HEK293 (cell line): ENCODE results near the gene AP3B1.

ENCODE experiments used
- CTCF ChIA-PET: fragments of 350-600 bp; formaldehyde crosslinking; extraction: SDS; loops from one replicate; lab custom pipeline; 2021; ENCODE audit warnings: antibody characterized with exemption; lab: Yijun Ruan, JAX
- POLR2A ChIA-PET: fragments of 300-600 bp; formaldehyde crosslinking; extraction: SDS; loops from one replicate; lab custom pipeline; 2020; ENCODE audit warnings: antibody characterized with exemption, inconsistent platforms; lab: Yijun Ruan, JAX
- H3K27ac ChIP-seq: fragments of 200-500 bp; sonication (Bioruptor generic); 2 replicates; pipeline ENCODE4 v1.5.1; 2014; ENCODE audit warnings: low read depth, low read length, control low read depth, inconsistent platforms; ENCODE audit errors: extremely low read depth
- H3K36me3 ChIP-seq, 2 experiments: fragments of 200-500 bp in 1 of 2; sonication (Bioruptor generic) in 1 of 2; 1 replicate in 1 of 2; 2 replicates in 1 of 2; pipeline ENCODE4 v1.5.1; 2014 to 2017; ENCODE audit warnings: inconsistent platforms in 2 of 2, low read length in 2 of 2; ENCODE audit not compliant: control insufficient read depth in 2 of 2, insufficient read depth in 1 of 2
- H3K4me1 ChIP-seq: fragments of 200-500 bp; sonication (Bioruptor generic); 2 replicates; pipeline ENCODE4 v1.5.1; 2014; ENCODE audit warnings: mild to moderate bottlenecking, low read length, inconsistent platforms; ENCODE audit not compliant: control insufficient read depth, insufficient read depth
- H3K4me3 ChIP-seq: 2 replicates; pipeline ENCODE4 v1.5.1; 2011; ENCODE audit warnings: low read depth, mild to moderate bottlenecking, control low read depth, low read length, moderate library complexity
- H3K9me3 ChIP-seq: fragments of 200-500 bp; sonication (Bioruptor generic); 2 replicates; pipeline ENCODE4 v1.5.1; 2014; ENCODE audit warnings: low read depth, low read length, inconsistent platforms; ENCODE audit not compliant: control insufficient read depth, insufficient read depth
- KLF7 ChIP-seq: fragments of 450-650 bp; formaldehyde crosslinking; IDR thresholded peaks from 2 replicates; pipeline ENCODE4 v1.5.1; 2016; ENCODE audit warnings: missing biosample characterization, missing genetic modification characterization, borderline replicate concordance
- OSR2 ChIP-seq: fragments of 450-650 bp; formaldehyde crosslinking; IDR thresholded peaks from 2 replicates; pipeline ENCODE4 v1.5.1; 2016; ENCODE audit warnings: missing biosample characterization, missing genetic modification characterization
- ZBTB1 ChIP-seq: fragments of 450-650 bp; formaldehyde crosslinking; IDR thresholded peaks from 2 replicates; pipeline ENCODE4 v1.5.1; 2016; ENCODE audit warnings: missing biosample characterization, missing genetic modification characterization
- ZBTB17 ChIP-seq: fragments of 450-650 bp; formaldehyde crosslinking; IDR thresholded peaks from 2 replicates; pipeline ENCODE4 v1.5.1; 2016; ENCODE audit warnings: missing biosample characterization, missing genetic modification characterization
- ZBTB21 ChIP-seq: fragments of 450-650 bp; formaldehyde crosslinking; IDR thresholded peaks from 2 replicates; pipeline ENCODE4 v1.5.1; 2017; ENCODE audit warnings: missing biosample characterization, missing genetic modification characterization
- ZIC2 ChIP-seq: fragments of 450-650 bp; formaldehyde crosslinking; IDR thresholded peaks from 2 replicates; pipeline ENCODE4 v1.5.1; 2016; ENCODE audit warnings: missing biosample characterization, missing genetic modification characterization
- ZNF155 ChIP-seq: fragments of 450-650 bp; formaldehyde crosslinking; IDR thresholded peaks from 2 replicates; pipeline ENCODE4 v1.5.1; 2016; ENCODE audit warnings: missing biosample characterization, missing genetic modification characterization
- ZNF23 ChIP-seq: fragments of 450-650 bp; formaldehyde crosslinking; IDR thresholded peaks from 2 replicates; pipeline ENCODE4 v1.5.1; 2016; ENCODE audit warnings: missing biosample characterization, missing genetic modification characterization, borderline replicate concordance
- ZNF248 ChIP-seq: fragments of 450-650 bp; formaldehyde crosslinking; IDR thresholded peaks from 2 replicates; pipeline ENCODE4 v1.5.1; 2017; ENCODE audit warnings: missing biosample characterization, missing genetic modification characterization
- ZNF354C ChIP-seq: fragments of 450-650 bp; formaldehyde crosslinking; IDR thresholded peaks from 2 replicates; pipeline ENCODE4 v1.5.1; 2016; ENCODE audit warnings: missing biosample characterization, missing genetic modification characterization, low read depth, borderline replicate concordance
- ZNF548 ChIP-seq: fragments of 450-650 bp; formaldehyde crosslinking; IDR thresholded peaks from 2 replicates; pipeline ENCODE4 v1.5.1; 2016; ENCODE audit warnings: missing biosample characterization, missing genetic modification characterization
- ZNF654 ChIP-seq: fragments of 450-650 bp; formaldehyde crosslinking; IDR thresholded peaks from 2 replicates; pipeline ENCODE4 v1.5.1; 2016; ENCODE audit warnings: low read depth, missing biosample characterization, missing genetic modification characterization
- ZNF660 ChIP-seq: fragments of 450-650 bp; IDR thresholded peaks from 2 replicates; pipeline ENCODE4 v1.5.1; 2018; ENCODE audit warnings: missing biosample characterization, mild to moderate bottlenecking, missing genetic modification characterization
- ZNF670 ChIP-seq: fragments of 450-650 bp; formaldehyde crosslinking; IDR thresholded peaks from 2 replicates; pipeline ENCODE4 v1.5.1; 2016; ENCODE audit warnings: missing biosample characterization, missing genetic modification characterization, low read depth
- ZNF777 ChIP-seq: fragments of 450-650 bp; formaldehyde crosslinking; IDR thresholded peaks from 2 replicates; pipeline ENCODE4 v1.5.1; 2017; ENCODE audit warnings: missing biosample characterization, missing genetic modification characterization, borderline replicate concordance
- ZSCAN30 ChIP-seq: fragments of 450-650 bp; IDR thresholded peaks from 2 replicates; pipeline ENCODE4 v1.5.1; 2018; ENCODE audit warnings: missing biosample characterization, mild to moderate bottlenecking, missing genetic modification characterization, moderate library complexity
- TF ChIP-seq, protein P1 (sequence below): fragments of 450-650 bp; formaldehyde crosslinking; IDR thresholded peaks from 2 replicates; pipeline ENCODE4 v1.5.1; 2016; ENCODE audit warnings: missing biosample characterization, missing genetic modification characterization
- TF ChIP-seq, protein P2 (sequence below): fragments of 450-650 bp; formaldehyde crosslinking; IDR thresholded peaks from 2 replicates; pipeline ENCODE4 v1.5.1; 2017; ENCODE audit warnings: missing biosample characterization, missing genetic modification characterization
- TF ChIP-seq, protein P3 (sequence below): fragments of 450-650 bp; formaldehyde crosslinking; IDR thresholded peaks from 2 replicates; pipeline ENCODE4 v1.5.1; 2017; ENCODE audit warnings: missing biosample characterization, missing genetic modification characterization
- TF ChIP-seq, protein P4 (sequence below): fragments of 450-650 bp; formaldehyde crosslinking; IDR thresholded peaks from 2 replicates; pipeline ENCODE4 v1.5.1; 2016; ENCODE audit warnings: missing biosample characterization, missing genetic modification characterization
- TF ChIP-seq, protein P5 (sequence below): fragments of 450-650 bp; formaldehyde crosslinking; IDR thresholded peaks from 2 replicates; pipeline ENCODE4 v1.5.1; 2017; ENCODE audit warnings: missing biosample characterization, missing genetic modification characterization
- TF ChIP-seq, protein P6 (sequence below): fragments of 450-650 bp; IDR thresholded peaks from 2 replicates; pipeline ENCODE4 v1.5.1; 2018; ENCODE audit warnings: missing biosample characterization, missing genetic modification characterization
- TF ChIP-seq, protein P7 (sequence below): fragments of 450-650 bp; formaldehyde crosslinking; IDR thresholded peaks from 2 replicates; pipeline ENCODE4 v1.5.1; 2016; ENCODE audit warnings: missing biosample characterization, missing genetic modification characterization, low read depth

AP3B1 gene

DNA sequence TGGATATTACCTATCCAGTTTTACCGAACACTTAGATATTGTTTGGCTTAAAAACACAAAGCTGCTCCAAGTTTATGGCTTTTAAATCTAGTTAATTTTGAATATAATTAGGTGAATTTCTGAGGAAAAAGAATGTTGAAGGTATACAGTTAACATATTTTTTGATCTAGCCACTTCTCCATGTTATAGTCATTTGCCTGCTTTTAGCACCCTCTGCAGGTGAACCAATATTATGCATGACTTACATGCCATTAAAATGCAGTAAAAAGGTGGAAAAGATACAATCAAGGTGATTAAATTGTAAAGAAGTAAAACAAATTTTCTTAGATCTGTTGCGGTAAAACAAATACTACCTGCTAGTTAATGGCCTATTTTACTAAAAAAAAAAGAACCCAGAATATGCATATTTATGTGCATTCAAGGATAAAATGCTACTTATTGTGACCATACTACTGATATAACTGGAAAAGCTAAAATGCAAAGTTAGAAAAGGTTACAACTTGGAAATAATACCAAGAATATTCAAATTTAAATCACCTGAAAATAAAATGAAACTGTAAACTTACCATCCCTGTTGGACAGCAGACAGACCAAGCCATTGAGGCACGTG is 132.1 kb downstream of the AP3B1 start:
- Histone ChIP-seq H3K36me3 (peaks cover 4 to 10% of the 10 kb centered on the region in 2 experiments; a peak in 2 of 3 replicates), H3K4me1 (no peaks in the 10 kb centered on the region), H3K9me3 (no peaks in the 10 kb centered on the region), H3K4me3 (no peak overlapping the region), H3K27ac (no peak overlapping the region)
- TF ChIP-seq ZNF654 (tag by site-specific recombination): peak; percentile 64
- no peak for TF ChIP-seq ZNF354C (tag by site-specific recombination)
- 0 out of 2 replicates have a peak, but pooled peaks have one; percentile 40 for TF ChIP-seq ZNF660
- TF ChIP-seq ZBTB17 (tag by site-specific recombination): no peak
- TF ChIP-seq, protein P1, sequence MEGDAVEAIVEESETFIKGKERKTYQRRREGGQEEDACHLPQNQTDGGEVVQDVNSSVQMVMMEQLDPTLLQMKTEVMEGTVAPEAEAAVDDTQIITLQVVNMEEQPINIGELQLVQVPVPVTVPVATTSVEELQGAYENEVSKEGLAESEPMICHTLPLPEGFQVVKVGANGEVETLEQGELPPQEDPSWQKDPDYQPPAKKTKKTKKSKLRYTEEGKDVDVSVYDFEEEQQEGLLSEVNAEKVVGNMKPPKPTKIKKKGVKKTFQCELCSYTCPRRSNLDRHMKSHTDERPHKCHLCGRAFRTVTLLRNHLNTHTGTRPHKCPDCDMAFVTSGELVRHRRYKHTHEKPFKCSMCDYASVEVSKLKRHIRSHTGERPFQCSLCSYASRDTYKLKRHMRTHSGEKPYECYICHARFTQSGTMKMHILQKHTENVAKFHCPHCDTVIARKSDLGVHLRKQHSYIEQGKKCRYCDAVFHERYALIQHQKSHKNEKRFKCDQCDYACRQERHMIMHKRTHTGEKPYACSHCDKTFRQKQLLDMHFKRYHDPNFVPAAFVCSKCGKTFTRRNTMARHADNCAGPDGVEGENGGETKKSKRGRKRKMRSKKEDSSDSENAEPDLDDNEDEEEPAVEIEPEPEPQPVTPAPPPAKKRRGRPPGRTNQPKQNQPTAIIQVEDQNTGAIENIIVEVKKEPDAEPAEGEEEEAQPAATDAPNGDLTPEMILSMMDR (tag by site-specific recombination): peak; percentile 38; the same call in 1 of the 2 replicates
- no peak for TF ChIP-seq ZNF23 (tag by site-specific recombination)
- TF ChIP-seq ZNF777 (tag by site-specific recombination): no peak
- TF ChIP-seq, protein P2, sequence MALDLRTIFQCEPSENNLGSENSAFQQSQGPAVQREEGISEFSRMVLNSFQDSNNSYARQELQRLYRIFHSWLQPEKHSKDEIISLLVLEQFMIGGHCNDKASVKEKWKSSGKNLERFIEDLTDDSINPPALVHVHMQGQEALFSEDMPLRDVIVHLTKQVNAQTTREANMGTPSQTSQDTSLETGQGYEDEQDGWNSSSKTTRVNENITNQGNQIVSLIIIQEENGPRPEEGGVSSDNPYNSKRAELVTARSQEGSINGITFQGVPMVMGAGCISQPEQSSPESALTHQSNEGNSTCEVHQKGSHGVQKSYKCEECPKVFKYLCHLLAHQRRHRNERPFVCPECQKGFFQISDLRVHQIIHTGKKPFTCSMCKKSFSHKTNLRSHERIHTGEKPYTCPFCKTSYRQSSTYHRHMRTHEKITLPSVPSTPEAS: no peak
- TF ChIP-seq, protein P3, sequence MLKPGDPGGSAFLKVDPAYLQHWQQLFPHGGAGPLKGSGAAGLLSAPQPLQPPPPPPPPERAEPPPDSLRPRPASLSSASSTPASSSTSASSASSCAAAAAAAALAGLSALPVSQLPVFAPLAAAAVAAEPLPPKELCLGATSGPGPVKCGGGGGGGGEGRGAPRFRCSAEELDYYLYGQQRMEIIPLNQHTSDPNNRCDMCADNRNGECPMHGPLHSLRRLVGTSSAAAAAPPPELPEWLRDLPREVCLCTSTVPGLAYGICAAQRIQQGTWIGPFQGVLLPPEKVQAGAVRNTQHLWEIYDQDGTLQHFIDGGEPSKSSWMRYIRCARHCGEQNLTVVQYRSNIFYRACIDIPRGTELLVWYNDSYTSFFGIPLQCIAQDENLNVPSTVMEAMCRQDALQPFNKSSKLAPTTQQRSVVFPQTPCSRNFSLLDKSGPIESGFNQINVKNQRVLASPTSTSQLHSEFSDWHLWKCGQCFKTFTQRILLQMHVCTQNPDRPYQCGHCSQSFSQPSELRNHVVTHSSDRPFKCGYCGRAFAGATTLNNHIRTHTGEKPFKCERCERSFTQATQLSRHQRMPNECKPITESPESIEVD (tag by site-specific recombination): 0 out of 2 replicates have a peak, but pooled peaks have one; percentile 14
- TF ChIP-seq ZNF548 (tag by site-specific recombination): no peak
- TF ChIP-seq ZSCAN30: no peak
- TF ChIP-seq, protein P4, sequence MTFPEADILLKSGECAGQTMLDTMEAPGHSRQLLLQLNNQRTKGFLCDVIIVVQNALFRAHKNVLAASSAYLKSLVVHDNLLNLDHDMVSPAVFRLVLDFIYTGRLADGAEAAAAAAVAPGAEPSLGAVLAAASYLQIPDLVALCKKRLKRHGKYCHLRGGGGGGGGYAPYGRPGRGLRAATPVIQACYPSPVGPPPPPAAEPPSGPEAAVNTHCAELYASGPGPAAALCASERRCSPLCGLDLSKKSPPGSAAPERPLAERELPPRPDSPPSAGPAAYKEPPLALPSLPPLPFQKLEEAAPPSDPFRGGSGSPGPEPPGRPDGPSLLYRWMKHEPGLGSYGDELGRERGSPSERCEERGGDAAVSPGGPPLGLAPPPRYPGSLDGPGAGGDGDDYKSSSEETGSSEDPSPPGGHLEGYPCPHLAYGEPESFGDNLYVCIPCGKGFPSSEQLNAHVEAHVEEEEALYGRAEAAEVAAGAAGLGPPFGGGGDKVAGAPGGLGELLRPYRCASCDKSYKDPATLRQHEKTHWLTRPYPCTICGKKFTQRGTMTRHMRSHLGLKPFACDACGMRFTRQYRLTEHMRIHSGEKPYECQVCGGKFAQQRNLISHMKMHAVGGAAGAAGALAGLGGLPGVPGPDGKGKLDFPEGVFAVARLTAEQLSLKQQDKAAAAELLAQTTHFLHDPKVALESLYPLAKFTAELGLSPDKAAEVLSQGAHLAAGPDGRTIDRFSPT (tag by site-specific recombination): no peak
- POLR2A ChIA-PET: no interaction called here
- CTCF ChIA-PET: interaction anchor here (0.6 to 1.5 kb wide), 7 partner anchors 100 to 604 kb away, joined by 3 to 7 read pairs (median 4); no protein-coding TSS in a partner anchor

DNA sequence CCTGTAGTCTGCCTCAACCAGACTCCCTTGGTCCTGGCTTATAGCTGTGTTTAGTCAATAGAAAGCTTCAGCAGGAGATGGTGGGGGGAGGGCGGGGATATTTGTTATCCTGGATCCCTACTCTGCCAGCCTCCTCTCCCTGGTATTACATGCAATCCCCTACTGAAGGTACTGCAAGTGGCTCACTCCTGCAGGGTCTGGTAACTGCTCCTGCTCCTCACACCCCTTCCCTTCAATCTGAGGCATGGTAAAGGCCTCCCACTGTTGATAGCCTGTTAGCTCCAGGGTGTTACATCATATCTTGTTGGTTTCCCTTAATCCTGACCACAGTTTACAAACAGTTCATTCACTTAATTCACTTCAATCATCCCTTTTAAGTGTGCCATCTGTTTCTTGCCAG is 137.5 kb downstream of the AP3B1 start:
- no peak overlapping the region for H3K27ac ChIP-seq
- CTCF ChIA-PET: no interaction called here
- POLR2A ChIA-PET: no interaction called here
- no peak overlapping the region for H3K4me3 ChIP-seq
- H3K36me3 ChIP-seq: peaks cover 4 to 27% of the 10 kb centered on the region in 2 experiments; a peak in 2 of 3 replicates
- H3K9me3 ChIP-seq: no peaks in the 10 kb centered on the region
- H3K4me1 ChIP-seq: no peaks in the 10 kb centered on the region
- TF ChIP-seq ZBTB21 (tag by site-specific recombination): no peak
- TF ChIP-seq ZNF670 (tag by site-specific recombination): no peak
- no peak for TF ChIP-seq ZNF248
- TF ChIP-seq, protein P5, sequence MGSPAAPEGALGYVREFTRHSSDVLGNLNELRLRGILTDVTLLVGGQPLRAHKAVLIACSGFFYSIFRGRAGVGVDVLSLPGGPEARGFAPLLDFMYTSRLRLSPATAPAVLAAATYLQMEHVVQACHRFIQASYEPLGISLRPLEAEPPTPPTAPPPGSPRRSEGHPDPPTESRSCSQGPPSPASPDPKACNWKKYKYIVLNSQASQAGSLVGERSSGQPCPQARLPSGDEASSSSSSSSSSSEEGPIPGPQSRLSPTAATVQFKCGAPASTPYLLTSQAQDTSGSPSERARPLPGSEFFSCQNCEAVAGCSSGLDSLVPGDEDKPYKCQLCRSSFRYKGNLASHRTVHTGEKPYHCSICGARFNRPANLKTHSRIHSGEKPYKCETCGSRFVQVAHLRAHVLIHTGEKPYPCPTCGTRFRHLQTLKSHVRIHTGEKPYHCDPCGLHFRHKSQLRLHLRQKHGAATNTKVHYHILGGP (tag by site-specific recombination): no peak
- TF ChIP-seq ZNF155 (tag by site-specific recombination): no peak
- no peak for TF ChIP-seq ZIC2 (tag by site-specific recombination)
- no peak for TF ChIP-seq ZBTB1 (tag by site-specific recombination)
- no peak for TF ChIP-seq OSR2 (tag by site-specific recombination)
- TF ChIP-seq KLF7 (tag by site-specific recombination): no peak
- TF ChIP-seq, protein P6, sequence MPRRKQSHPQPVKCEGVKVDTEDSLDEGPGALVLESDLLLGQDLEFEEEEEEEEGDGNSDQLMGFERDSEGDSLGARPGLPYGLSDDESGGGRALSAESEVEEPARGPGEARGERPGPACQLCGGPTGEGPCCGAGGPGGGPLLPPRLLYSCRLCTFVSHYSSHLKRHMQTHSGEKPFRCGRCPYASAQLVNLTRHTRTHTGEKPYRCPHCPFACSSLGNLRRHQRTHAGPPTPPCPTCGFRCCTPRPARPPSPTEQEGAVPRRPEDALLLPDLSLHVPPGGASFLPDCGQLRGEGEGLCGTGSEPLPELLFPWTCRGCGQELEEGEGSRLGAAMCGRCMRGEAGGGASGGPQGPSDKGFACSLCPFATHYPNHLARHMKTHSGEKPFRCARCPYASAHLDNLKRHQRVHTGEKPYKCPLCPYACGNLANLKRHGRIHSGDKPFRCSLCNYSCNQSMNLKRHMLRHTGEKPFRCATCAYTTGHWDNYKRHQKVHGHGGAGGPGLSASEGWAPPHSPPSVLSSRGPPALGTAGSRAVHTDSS (tag by site-specific recombination): no peak
- TF ChIP-seq, protein P7, sequence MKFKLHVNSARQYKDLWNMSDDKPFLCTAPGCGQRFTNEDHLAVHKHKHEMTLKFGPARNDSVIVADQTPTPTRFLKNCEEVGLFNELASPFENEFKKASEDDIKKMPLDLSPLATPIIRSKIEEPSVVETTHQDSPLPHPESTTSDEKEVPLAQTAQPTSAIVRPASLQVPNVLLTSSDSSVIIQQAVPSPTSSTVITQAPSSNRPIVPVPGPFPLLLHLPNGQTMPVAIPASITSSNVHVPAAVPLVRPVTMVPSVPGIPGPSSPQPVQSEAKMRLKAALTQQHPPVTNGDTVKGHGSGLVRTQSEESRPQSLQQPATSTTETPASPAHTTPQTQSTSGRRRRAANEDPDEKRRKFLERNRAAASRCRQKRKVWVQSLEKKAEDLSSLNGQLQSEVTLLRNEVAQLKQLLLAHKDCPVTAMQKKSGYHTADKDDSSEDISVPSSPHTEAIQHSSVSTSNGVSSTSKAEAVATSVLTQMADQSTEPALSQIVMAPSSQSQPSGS: no peak
